K562 (cell line): ENCODE measurements around the gene PCID2. TPM values are rescaled to one million over a fixed set of nuclear protein-coding genes. Genes with fewer than 3 reads are reported as not detected.

ENCODE experiments used
- ATF7 ChIP-seq: fragments of 450-650 bp; IDR thresholded peaks from 2 replicates; pipeline ENCODE4 v1.7.1; 2014; ENCODE audit warnings: mild to moderate bottlenecking, moderate library complexity
- GATAD2B ChIP-seq: fragments of 450-650 bp; IDR thresholded peaks from 2 replicates; pipeline ENCODE4 v1.6.1; 2017; ENCODE audit warnings: mild to moderate bottlenecking, borderline replicate concordance
- KDM4B ChIP-seq, 2 experiments: fragments of 450-650 bp in 1 of 2; sonication (generic) in 1 of 2; IDR thresholded peaks; 2 replicates each; pipeline ENCODE4 v1.6.1; 2016 to 2017; ENCODE audit warnings: borderline replicate concordance in 2 of 2, antibody characterized with exemption in 1 of 2, low read depth in 1 of 2, mild to moderate bottlenecking in 1 of 2
- NEUROD1 ChIP-seq: fragments of 150-350 bp; IDR thresholded peaks from 2 replicates; pipeline ENCODE4 v1.6.1; 2014; ENCODE audit warnings: borderline replicate concordance, low read length, low read depth; ENCODE audit not compliant: partially characterized antibody
- NFRKB ChIP-seq: fragments of 450-650 bp; IDR thresholded peaks from 2 replicates; pipeline ENCODE4 v1.6.1; 2016; ENCODE audit warnings: low read depth
- NONO ChIP-seq, 2 experiments: fragments of 200-400 bp in 1 of 2; fragments of 450-650 bp in 1 of 2; formaldehyde crosslinking in 1 of 2; IDR thresholded peaks; 2 replicates each; pipeline ENCODE4 v1.6.1; 2017; ENCODE audit warnings: low read depth in 2 of 2, mild to moderate bottlenecking in 2 of 2, moderate library complexity in 2 of 2, low read length in 1 of 2
- NR2F6 ChIP-seq: fragments of 450-650 bp; formaldehyde crosslinking; IDR thresholded peaks from 2 replicates; pipeline ENCODE4 v1.4.0; 2020; ENCODE audit warnings: mild to moderate bottlenecking
- PPARD ChIP-seq: fragments of 250-450 bp; sonication (Bioruptor Pico); IDR thresholded peaks from 2 replicates; pipeline ENCODE4 v1.8.0; 2022; ENCODE audit warnings: inconsistent platforms, mild to moderate bottlenecking, moderate library complexity
- ZNF644 ChIP-seq: fragments of 200-800 bp; sonication (Bioruptor generic); IDR thresholded peaks from 2 replicates; pipeline ENCODE4 v1.6.1; 2016; ENCODE audit warnings: low read depth, missing genetic modification characterization, missing compliant biosample characterization
- polyA plus RNA-seq, 8 experiments: library from polyadenylated mRNA; depleted of rRNA in 4 of 8; stranded (reverse) in 5 of 8; unstranded in 3 of 8; fragments of >200 nt; fragmentation: Nextera tagmentation in 2 of 8; fragmentation: Illumina TruSeq in 1 of 8; extraction: Ambion mirVana in 2 of 8; extraction: Trizol in 1 of 8; gene quantifications; 2 replicates each; pipeline versions ENCODE4 v1.2.1 to v1.2.3, GENCODE V29; 2011 to 2014; ENCODE audit warnings: inconsistent platforms in 1 of 8, missing spikeins in 1 of 8
- total RNA-seq, 7 experiments: library from RNA; depleted of rRNA in 6 of 7; stranded (reverse); fragments of >200 nt in 6 of 7; fragmentation: Illumina TruSeq in 2 of 7; extraction: Trizol in 2 of 7; gene quantifications; 2 replicates each; pipeline versions ENCODE4 v1.2.1 to v1.2.3, GENCODE V29; 2011 to 2021; ENCODE audit warnings: low replicate concordance in 1 of 7
- TF ChIP-seq, protein P1 (sequence below): conservative IDR thresholded peaks from 2 replicates; pipeline ENCODE4 v1.6.1; 2011; ENCODE audit warnings: low read depth, mild to moderate bottlenecking, low read length; ENCODE audit not compliant: control insufficient read depth
- TF ChIP-seq, protein P2 (sequence below): fragments of 250-450 bp; sonication (Bioruptor Pico); IDR thresholded peaks from 2 replicates; pipeline ENCODE4 v1.4.0; 2020
- TF ChIP-seq, protein P3 (sequence below): fragments of 200-400 bp; formaldehyde crosslinking; IDR thresholded peaks from 2 replicates; pipeline ENCODE4 v1.6.1; 2017; ENCODE audit warnings: mild to moderate bottlenecking, low read depth, low read length, moderate library complexity
- TF ChIP-seq, protein P4 (sequence below): sonication (generic); formaldehyde crosslinking; IDR thresholded peaks from 2 replicates; pipeline ENCODE4 v1.8.1; 2023; ENCODE audit warnings: mild to moderate bottlenecking, missing genetic modification reagents
- TF ChIP-seq, protein P5 (sequence below): fragments of 450-650 bp; IDR thresholded peaks from 2 replicates; pipeline ENCODE4 v1.6.1; 2014; ENCODE audit warnings: low read depth, mild to moderate bottlenecking, moderate library complexity, borderline replicate concordance
- TF ChIP-seq, protein P6 (sequence below): fragments of 200-800 bp; sonication (Bioruptor generic); IDR thresholded peaks from 2 replicates; pipeline ENCODE4 v1.6.1; 2017; ENCODE audit warnings: missing genetic modification characterization, missing compliant biosample characterization

PCID2 gene
- total and polyA plus RNA-seq, 9 of the 15 experiments (the other 6 are each of a cell fraction or from before 2014, with no cell fraction given): 39.6 to 117 (median 59.6) TPM

DNA sequence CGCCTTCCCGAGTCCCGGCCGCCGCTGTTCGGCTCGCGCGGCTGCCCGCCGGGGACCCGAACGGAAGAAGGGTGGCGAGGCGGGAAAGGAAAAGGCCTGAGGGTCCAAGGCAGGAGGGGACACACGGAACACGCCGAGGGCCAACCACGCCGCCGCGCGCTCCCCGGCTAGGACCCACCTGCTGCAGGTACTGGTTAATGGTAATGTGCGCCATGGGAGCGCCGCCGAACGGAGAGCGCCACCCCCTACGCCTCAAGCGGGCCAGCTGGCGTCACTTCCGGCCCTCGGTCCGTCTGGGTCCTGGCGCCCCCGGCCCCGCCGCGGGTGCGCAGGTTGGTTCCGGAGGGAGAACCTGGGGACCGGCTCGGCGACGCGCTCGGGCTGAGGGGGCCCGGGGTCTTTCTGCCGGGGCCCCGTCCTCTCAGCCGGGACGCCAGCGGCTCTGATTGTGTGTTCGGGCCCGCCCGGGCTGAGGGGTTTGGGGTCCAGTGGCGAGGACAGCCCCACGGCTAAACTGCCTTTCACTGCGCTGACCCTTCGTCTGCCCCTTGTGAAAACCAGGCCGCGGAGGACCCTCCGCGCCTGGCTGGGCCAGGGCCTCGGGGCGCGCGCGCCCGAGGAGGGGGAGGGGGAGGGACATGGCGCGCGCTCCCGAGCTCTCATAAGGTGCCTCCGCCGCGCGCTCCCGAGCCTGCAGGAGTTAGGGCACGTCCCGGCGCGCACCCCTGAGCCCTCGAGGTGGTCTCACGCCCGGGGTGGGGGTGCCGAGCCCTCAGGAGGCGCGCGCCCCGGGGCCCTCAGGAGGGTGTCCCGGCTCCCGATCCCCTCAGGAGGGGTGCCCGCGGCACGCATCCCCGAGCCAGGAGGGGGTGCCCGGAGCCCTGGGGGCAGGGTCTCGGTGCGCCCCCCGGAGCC lies at the start of gene PCID2 (continued):
- TF ChIP-seq, protein P1, sequence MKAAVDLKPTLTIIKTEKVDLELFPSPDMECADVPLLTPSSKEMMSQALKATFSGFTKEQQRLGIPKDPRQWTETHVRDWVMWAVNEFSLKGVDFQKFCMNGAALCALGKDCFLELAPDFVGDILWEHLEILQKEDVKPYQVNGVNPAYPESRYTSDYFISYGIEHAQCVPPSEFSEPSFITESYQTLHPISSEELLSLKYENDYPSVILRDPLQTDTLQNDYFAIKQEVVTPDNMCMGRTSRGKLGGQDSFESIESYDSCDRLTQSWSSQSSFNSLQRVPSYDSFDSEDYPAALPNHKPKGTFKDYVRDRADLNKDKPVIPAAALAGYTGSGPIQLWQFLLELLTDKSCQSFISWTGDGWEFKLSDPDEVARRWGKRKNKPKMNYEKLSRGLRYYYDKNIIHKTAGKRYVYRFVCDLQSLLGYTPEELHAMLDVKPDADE: peak; percentile 50; the same call in 1 of the 2 replicates
- TF ChIP-seq, protein P2, sequence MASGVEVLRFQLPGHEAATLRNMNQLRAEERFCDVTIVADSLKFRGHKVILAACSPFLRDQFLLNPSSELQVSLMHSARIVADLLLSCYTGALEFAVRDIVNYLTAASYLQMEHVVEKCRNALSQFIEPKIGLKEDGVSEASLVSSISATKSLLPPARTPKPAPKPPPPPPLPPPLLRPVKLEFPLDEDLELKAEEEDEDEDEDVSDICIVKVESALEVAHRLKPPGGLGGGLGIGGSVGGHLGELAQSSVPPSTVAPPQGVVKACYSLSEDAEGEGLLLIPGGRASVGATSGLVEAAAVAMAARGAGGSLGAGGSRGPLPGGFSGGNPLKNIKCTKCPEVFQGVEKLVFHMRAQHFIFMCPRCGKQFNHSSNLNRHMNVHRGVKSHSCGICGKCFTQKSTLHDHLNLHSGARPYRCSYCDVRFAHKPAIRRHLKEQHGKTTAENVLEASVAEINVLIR (CRISPR knock-in tag): peak; percentile 93
- no peak for TF ChIP-seq NEUROD1
- TF ChIP-seq GATAD2B: peak; percentile 77; the same call in 1 of the 2 replicates
- TF ChIP-seq ZNF644: peak; percentile 87
- TF ChIP-seq KDM4B (IDR thresholded peaks at IDR 0.05; ENCODE audit: borderline replicate concordance in 2 of 2, low read depth in 1 of 2): peak in 1 of 2 experiments; percentile 50; a peak in 1 of 4 replicates
- peak; percentile 83 for TF ChIP-seq ATF7
- TF ChIP-seq, protein P3, sequence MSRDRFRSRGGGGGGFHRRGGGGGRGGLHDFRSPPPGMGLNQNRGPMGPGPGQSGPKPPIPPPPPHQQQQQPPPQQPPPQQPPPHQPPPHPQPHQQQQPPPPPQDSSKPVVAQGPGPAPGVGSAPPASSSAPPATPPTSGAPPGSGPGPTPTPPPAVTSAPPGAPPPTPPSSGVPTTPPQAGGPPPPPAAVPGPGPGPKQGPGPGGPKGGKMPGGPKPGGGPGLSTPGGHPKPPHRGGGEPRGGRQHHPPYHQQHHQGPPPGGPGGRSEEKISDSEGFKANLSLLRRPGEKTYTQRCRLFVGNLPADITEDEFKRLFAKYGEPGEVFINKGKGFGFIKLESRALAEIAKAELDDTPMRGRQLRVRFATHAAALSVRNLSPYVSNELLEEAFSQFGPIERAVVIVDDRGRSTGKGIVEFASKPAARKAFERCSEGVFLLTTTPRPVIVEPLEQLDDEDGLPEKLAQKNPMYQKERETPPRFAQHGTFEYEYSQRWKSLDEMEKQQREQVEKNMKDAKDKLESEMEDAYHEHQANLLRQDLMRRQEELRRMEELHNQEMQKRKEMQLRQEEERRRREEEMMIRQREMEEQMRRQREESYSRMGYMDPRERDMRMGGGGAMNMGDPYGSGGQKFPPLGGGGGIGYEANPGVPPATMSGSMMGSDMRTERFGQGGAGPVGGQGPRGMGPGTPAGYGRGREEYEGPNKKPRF: no peak
- TF ChIP-seq, protein P4, sequence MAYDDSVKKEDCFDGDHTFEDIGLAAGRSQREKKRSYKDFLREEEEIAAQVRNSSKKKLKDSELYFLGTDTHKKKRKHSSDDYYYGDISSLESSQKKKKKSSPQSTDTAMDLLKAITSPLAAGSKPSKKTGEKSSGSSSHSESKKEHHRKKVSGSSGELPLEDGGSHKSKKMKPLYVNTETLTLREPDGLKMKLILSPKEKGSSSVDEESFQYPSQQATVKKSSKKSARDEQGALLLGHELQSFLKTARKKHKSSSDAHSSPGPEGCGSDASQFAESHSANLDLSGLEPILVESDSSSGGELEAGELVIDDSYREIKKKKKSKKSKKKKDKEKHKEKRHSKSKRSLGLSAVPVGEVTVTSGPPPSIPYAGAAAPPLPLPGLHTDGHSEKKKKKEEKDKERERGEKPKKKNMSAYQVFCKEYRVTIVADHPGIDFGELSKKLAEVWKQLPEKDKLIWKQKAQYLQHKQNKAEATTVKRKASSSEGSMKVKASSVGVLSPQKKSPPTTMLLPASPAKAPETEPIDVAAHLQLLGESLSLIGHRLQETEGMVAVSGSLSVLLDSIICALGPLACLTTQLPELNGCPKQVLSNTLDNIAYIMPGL (CRISPR knock-in tag): 0 out of 2 replicates have a peak, but pooled peaks have one; percentile 41
- peak; percentile 78 for TF ChIP-seq NFRKB
- peak in 1 of 2 experiments; percentile 22; a peak in 2 of 4 replicates for TF ChIP-seq NONO (IDR thresholded peaks at IDR 0.05; ENCODE audit: low read depth in 2 of 2, low read length in 1 of 2)
- TF ChIP-seq PPARD: no peak
- TF ChIP-seq, protein P5, sequence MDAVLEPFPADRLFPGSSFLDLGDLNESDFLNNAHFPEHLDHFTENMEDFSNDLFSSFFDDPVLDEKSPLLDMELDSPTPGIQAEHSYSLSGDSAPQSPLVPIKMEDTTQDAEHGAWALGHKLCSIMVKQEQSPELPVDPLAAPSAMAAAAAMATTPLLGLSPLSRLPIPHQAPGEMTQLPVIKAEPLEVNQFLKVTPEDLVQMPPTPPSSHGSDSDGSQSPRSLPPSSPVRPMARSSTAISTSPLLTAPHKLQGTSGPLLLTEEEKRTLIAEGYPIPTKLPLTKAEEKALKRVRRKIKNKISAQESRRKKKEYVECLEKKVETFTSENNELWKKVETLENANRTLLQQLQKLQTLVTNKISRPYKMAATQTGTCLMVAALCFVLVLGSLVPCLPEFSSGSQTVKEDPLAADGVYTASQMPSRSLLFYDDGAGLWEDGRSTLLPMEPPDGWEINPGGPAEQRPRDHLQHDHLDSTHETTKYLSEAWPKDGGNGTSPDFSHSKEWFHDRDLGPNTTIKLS: peak; percentile 63; the same call in 1 of the 2 replicates
- TF ChIP-seq, protein P6, sequence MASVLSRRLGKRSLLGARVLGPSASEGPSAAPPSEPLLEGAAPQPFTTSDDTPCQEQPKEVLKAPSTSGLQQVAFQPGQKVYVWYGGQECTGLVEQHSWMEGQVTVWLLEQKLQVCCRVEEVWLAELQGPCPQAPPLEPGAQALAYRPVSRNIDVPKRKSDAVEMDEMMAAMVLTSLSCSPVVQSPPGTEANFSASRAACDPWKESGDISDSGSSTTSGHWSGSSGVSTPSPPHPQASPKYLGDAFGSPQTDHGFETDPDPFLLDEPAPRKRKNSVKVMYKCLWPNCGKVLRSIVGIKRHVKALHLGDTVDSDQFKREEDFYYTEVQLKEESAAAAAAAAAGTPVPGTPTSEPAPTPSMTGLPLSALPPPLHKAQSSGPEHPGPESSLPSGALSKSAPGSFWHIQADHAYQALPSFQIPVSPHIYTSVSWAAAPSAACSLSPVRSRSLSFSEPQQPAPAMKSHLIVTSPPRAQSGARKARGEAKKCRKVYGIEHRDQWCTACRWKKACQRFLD (CRISPR knock-in tag): peak; percentile 81; the same call in 1 of the 2 replicates
- no peak for TF ChIP-seq NR2F6 (CRISPR knock-in tag)
